Esophagus mucosa (tissue), 1 donor: Measurements from ENCODE around the gene HBQ1. TPM values are rescaled to one million over a fixed set of nuclear protein-coding genes. Genes with fewer than 3 reads are reported as not detected.
"Not testable (repeated sequence)": the region's sequence is repeated elsewhere in the genome, so short reads cannot be mapped to it uniquely, and the experiment has no call there.

Experiments
- ATAC-seq: fragments of 200-7000 bp; cut with Tn5 transposase; one replicate; pipeline ENCODE4 v1.9.1; 2020
- total RNA-seq: library from RNA; stranded (reverse); gene quantifications from one replicate; pipeline ENCODE4 v1.2.4, GENCODE V29; 2023
- donor health status: DM: yes; HTN: yes; CAD: no.

Gene HBQ1
- not detected for total RNA-seq

DNA sequence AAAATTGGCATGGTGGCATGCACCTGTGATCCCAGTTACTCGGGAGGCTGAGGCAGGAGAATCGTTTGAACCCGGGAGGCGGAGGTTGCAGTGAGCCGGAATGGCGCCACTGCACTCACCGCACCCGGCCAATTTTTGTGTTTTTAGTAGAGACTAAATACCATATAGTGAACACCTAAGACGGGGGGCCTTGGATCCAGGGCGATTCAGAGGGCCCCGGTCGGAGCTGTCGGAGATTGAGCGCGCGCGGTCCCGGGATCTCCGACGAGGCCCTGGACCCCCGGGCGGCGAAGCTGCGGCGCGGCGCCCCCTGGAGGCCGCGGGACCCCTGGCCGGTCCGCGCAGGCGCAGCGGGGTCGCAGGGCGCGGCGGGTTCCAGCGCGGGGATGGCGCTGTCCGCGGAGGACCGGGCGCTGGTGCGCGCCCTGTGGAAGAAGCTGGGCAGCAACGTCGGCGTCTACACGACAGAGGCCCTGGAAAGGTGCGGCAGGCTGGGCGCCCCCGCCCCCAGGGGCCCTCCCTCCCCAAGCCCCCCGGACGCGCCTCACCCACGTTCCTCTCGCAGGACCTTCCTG is at the start of gene HBQ1:
TSS of gene HBQ1 (plus strand) at position 359 of the 575 bp plus-strand sequence. CDS start at position 387, 28 bp downstream.
- ATAC-seq = no peak

DNA sequence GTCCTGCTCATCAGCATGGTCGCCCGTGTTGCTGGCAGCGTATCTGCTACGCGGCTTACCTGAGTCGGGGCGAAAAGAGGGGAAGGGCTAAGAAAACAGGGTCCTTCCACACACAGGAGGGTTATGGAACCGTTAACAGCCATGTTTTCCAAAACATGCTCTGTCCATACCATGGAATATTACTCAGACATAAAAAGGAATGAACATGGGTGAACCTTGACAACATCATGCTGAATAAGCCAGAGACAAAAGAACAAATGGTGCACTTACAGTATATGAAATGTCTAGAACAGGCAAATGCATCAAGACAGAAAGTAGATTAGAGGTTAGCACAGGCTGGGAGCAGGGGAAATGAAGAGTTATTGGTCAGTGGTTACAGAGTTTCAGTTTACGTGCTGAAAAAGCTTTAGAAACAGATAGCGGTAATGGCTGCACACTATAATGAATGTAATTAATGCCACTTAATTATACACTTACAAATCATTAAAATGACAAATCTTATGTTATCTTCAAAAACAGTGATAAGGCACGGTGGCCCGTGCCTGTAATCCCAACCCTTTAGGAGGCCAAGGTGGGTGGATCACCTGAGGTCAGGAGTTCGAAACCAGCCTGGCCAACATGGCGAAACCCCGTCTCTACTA is 49.6 kb upstream of the HBQ1 start:
- ATAC-seq = no peak

DNA sequence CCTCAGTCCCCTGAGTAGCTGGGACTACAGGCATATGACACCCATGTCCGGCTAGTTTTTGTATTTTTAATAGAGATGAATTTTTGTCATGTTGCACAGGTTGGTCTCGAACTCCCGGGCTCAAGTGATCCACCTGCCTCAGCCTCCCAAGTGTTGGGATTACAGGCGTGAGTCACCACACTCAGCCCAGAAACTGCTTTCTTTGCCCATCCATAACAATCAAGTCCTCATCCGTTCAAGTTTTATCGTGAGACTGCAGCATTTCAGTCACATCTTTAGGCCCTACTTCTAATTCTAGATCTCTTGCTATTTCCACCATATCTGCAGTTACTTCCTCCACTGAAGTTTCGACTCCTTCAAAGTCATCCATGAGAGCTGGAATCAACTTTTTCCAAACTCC is 48.1 kb upstream of the HBQ1 start:
- no peak for ATAC-seq

DNA sequence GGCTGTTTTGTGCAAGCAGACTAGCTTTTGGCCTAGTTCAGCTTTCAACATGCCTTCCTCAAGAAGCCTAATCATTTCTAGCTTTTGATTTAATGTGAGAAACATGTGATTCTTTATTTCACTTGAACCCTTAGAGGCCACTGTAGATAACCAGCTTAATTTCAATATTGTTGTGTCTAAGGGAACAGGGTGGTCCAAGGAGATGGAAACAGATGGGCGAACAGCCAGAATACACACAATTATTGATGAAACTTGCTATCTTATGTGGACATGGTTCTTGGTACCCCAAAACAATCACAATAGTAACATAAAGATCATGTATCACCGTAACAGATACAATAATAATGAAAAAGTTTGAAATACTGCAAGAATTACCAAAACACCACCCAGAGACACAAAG is 46.5 kb upstream of the HBQ1 start:
- no peak for ATAC-seq

DNA sequence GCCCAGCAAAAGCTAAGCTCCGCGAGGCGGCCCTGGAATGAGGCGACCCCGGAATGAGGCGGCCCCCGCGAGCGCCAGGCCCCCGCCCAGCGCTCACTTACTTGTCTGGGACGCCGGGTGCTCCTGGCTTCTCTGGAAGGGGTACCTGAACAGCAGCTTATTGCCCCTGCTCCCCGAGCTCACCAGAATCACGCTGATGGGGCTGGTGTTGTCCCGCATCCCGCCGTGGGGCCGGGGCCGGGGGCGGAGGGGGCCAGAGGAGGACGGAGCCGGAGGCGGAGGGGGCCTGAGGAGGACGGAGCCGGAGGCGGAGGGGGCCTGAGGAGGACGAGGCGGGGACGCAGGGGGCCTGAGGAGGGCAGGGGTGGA is 42.2 kb upstream of the HBQ1 start:
- ATAC-seq = peak; percentile 47

DNA sequence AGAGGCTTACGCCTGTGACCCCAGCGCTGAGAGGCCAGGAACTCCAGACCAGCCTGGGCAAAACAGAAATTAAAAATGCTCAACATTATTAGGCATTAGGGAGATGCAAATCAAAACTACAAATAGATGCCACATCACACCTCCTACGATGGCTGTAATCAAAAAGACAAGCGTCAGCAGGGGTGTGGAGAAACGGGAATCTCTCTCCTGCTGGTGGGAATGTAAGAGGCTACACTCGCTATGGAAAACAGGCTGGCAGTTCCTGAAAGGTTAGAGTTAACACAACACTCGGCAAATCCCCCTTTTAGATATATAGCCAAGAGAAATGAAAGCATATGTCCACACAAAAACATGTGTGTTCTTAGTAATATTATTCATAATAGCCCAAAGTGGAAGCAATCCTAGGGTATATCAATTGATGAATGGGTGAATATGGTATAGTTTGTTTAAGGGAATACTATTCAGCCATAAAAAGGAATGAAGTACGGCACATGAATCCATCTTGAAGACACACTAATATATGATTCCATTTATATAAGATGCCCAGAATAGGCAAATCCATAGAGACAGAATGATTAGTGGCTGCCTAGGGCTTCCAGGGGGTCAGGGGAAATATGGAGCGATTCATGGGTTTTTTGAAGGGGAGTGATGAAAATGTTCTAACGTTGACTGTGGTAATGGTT is 39.9 kb upstream of the HBQ1 start:
- no peak for ATAC-seq

DNA sequence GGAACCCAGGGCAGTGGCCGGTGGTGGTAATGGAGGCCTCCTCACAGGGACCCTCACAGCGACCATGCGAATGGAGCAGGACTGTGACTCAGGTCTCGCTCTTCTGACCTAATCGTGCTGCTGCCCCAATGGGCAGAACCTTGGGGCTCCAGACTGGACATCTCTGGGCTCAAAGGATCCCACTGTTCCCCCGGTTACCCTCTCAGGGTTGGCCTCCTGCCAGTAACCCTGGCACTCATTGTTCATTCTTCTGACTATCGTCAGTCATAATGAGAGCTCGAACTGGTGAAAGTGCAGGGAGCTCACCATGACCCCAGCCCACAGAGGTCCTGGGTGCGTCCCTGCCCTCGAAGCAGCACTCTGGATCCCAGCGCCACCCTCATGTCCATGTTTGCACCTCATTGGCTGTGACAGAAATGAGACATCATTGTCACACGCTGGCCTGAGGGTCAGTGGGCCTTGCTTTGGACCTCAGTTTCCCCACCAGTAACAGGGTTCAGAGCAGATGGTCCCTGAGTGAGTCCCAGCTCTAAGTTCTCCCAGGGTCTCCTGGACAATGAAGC is 37.8 kb upstream of the HBQ1 start:
- no peak for ATAC-seq

DNA sequence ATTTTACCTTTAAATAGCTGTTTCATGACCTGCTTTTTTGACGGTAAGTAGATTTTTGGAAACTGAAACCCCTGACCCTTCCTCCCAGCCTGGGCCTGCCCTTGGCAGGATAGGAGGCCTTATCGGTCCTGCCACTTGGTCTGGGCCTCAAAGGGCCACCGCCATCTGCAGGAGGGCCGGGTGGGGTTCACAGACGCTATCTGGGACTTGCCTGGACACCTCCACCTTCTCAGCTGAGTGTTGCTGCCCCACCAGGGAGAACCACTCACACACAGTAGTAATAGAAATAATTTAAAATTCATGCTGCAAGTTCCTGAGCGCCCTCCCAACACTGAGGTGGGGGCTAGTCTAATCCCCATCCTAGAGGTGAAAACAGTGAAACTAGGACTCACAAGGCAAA is 37.2 kb upstream of the HBQ1 start:
- ATAC-seq = no peak

DNA sequence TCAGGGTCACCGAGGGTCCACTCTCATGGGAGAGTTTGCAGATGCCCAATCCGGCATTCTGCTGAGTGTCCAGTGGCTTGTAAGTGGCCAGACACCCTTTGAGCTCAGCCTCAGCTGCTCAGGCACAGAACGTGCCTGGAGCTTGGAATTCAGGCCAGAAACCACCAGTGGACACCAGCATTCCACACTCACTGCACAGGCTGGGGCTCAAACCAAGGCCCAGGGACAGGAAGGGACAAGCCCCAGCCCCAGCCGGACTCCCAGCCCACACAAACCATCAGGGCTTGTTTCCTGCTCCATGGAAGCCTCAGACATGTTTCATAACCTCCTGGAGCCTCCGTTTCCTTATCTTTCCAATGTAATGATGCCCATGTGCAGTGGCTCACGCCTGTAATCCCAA is 36.8 kb upstream of the HBQ1 start:
- no peak for ATAC-seq

DNA sequence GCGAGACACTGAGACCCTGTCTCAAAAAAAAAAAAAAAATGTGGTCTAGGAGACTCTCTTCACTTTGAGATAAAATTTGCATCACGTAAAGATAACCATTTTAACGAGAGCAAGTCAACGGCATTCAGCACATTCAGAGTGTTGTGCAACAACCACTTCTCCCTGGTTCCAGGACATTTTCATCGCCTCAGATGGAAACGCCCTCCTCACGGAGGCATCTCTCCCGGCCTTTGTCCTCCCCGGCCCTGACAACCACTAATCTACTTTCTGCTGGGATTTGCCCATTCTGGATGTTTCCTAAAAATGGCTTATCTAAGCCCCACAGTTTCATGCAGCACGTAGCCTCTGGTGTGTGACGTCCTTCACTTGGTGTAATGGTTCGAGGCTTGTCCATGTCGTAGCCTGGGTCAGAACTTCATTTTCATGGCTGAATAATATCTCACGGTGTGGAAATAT is 35.4 kb upstream of the HBQ1 start:
- ATAC-seq = no peak

DNA sequence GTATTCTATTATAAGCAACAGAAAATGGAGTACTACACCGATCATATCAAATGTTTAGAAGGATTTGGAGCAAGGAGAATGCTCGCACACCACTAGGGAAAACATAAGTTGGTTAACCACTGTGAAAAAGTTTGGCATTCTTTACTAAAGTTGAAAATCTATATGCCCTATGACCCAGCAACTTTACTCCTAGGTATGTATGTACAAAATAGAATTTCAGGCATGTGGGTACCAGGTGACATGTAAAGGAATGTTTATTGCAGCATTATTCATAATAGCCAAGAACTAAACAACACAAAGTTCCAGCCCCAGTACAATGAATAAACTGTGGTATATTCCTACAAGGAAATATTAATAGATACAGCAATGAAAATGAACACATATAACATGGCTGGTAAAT is 33.6 kb upstream of the HBQ1 start:
- ATAC-seq = no peak

DNA sequence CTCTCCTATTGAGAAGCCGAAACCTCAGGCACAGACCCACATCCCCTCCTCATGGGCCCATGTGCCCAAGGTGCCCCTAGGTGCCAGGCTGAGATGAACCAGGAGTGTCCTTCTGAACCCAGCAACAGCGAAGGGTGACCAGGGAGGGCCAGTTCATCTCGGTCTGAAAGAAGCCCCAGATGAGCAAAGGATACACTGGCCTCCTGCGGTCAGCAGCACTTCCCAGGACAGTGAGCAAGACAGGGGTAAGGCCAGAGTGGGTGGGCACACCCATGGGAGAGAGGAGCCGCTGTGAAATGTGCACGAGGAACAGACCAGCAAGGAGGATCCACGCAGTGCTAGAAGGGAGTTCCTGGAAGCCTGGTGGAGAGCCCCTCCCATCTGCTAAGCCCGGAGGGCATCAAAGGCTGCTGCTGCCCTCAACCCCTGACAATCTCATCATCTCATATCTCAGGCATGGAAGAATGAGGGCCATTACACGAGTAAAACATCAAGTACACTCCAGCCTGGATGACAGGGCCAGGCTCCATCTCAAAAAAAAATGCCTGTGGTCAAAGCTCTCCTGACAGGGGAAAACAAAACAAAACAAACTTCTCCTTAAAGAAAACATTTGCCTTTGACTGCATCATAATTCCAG is 31.1 kb upstream of the HBQ1 start:
- no peak for ATAC-seq

DNA sequence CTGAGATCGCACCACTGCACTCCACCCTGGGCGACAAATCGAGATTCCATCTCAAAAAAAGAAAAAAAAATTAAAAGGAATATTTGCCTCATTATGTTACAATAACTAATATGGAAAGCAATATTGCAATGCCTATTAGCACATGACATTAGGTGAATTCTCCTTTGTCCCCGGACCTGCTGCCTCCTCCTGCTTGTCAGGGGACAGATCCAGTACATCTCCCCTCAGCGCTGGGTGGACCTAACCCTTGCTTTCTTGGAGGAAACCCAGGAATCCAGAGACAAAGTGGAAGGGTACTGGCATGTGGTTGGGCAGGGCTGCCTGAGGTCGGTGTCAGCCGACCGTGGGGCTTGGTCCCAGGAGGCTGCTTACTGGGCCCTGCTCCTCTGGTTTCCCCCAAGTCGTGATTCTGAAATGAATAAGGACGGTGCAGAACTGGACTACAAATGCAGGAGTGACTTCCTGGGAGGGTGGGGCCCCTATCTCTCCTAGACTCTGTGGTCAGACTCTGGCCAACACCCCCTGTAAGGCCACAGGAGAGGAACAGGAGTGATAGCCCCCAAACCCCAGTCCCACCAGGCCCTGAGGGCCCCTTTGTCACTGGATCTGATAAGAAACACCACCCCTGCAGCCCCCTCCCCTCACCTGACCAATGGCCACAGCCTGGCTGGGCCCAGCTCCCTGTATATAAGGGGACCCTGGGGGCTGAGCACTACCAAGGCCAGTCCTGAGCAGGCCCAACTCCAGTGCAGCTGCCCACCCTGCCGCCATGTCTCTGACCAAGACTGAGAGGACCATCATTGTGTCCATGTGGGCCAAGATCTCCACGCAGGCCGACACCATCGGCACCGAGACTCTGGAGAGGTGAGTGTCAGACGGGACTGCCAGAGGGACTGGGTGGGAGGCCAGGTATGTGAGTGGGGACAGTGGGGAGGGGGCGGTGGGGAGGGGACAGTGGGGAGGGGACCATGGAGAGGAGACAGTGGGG is 27.8 kb upstream of the HBQ1 start, which contains the start of gene HBZ:
TSS of gene HBZ (plus strand) at position 504 of the 988 bp plus-strand sequence. CDS start at position 770, 266 bp downstream.
- ATAC-seq = peak; percentile 42

DNA sequence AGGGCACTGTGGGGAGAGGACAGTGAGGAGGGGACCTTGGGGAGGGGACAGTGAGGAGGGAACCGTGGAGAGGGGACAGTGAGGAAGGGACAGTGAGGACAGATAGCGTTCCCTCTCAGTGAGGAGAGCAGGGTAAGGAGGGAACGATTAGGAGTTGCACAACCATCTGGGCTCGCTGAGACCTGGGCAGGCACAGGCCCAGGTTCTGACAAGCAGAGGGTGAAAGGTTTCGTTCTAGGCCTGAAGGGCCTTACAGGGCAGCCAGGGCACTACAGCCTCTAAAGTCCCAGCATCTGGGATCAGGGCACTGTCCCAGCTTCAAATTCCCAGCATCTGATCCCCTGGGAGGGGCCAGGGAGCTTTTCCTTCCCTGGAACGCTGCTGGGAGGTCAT is 27.1 kb upstream of the HBQ1 start:
- ATAC-seq = peak; percentile 44

DNA sequence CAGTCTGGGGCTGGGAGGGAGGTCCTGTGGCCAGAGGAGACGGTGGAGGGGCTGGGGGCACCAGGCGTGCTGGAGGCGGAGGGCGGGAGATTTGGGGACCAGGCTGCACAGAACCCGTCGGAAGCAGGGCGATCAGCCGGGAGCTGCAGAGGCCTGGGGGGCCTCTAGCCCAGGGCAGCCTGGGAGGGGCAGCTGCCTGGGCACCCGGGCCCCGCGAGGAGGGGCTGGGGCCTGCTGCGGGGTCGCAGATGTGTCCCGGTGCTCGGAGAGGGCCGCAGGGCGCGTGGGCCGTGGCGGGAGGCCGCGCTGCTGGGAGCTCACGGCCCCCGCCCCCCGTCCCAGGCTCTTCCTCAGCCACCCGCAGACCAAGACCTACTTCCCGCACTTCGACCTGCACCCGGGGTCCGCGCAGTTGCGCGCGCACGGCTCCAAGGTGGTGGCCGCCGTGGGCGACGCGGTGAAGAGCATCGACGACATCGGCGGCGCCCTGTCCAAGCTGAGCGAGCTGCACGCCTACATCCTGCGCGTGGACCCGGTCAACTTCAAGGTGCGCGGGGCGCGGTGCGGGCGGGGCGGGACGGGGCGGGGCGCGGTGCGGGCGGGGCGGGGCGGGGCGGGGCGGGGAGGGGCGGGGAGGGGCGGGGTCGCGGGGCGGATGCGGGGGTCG is 26.6 kb upstream of the HBQ1 start:
- peak; percentile 48 for ATAC-seq

DNA sequence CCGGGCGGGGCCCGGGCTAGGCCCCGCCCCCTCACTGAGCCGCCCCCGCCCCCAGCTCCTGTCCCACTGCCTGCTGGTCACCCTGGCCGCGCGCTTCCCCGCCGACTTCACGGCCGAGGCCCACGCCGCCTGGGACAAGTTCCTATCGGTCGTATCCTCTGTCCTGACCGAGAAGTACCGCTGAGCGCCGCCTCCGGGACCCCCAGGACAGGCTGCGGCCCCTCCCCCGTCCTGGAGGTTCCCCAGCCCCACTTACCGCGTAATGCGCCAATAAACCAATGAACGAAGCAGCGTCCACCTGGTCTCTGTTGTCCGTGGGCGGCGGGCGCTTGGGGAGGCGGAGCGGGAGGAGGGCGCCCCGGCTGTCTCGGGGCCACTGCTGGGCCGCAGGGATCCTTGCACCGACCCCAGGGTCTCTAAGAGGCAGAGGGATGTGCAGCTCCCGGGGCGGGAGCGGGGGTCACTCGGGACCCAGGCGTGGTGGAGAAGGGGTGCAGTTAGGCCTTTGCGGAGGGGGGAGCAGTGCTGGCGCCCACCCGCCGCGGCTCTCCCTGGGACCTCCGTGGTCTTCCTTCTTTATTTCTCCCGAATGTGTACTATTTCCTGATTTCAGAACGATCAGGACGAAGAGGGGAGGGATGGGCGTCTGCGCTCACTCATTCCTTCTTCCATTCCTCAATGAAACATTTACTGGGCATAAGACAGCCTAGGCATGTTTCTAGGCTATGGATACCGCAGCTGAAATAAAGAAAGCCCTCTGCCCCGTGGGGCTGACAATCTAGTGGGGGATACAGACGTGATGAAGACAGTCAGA is 25.8 kb upstream of the HBQ1 start:
- ATAC-seq = peak; percentile 8

DNA sequence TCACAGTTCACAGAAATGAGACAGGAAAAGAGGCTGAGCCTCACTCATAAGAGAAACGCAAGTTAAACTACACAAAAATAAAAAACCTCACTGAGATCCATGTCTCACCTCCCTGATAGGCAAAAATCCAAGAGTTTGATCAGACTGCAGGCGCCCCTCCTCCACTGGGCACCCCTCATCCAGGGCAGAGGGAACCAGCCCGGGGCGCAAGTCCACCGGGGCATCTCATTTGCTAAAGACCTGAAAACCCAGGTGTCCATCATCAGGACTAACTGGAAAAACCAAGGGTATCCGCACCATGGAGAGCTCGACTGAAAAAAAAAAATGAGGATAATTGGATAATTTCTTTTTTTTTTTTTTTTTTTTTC is 25.2 kb upstream of the HBQ1 start:
- ATAC-seq = no peak

DNA sequence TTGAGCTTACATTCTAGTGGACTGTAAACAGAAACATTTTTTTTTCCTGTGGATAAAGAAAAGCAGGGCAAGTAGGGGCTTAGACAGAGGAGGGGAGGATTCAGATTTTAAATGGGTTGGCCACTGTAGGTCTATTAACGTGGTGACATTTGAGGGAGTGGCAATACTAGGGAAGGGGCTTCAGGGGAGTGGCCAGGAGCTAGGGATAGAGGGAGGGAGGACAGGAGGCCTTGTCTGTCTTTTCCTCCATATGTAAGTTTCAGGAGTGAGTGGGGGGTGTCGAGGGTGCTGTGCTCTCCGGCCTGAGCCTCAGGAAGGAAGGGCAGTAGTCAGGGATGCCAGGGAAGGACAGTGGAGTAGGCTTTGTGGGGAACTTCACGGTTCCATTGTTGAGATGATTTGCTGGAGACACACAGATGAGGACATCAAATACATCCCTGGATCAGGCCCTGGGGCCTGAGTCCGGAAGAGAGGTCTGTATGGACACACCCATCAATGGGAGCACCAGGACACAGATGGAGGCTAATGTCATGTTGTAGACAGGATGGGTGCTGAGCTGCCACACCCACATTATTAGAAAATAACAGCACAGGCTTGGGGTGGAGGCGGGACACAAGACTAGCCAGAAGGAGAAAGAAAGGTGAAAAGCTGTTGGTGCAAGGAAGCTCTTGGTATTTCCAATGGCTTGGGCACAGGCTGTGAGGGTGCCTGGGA is 21.0 kb upstream of the HBQ1 start:
- ATAC-seq = no peak

DNA sequence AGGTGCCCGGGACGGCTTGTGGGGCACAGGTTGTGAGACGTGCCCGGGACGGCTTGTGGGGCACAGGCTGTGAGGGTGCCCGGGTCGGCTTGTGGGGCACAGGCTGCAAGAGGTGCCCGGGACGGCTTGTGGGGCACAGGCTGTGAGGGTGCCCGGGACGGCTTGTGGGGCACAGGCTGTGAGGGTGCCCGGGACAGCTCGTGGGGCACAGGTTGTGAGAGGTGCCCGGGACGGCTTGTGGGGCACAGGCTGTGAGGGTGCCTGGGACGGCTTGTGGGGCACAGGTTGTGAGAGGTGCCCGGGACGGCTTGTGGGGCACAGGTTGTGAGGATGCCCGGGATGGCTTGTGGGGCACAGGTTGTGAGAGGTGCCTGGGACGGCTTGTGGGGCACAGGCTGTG is 20.0 kb upstream of the HBQ1 start:
- not testable (repeated sequence) for ATAC-seq

DNA sequence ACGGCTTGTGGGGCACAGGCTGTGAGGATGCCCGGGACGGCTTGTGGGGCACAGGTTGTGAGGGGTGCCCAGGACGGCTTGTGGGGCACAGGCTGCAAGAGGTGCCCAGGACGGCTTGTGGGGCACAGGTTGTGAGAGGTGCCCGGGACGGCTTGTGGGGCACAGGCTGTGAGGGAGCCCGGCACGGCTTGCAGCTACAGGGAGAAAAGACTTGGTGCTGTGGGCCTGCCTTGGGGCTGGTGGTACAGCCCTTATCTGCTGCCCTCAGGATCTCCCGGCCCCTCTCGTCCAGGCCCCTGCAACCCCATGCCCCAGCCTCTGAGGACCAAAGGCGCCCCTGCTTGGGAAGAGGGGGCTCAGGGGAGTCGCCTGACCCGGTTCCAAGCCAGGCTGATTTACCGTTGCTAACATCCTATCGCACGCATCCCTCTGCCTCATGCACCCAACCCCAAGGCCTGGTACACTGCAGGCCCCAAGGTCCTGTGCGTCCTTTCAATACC is 19.5 kb upstream of the HBQ1 start:
- no peak for ATAC-seq
